Testis (tissue), 3 donors: Measurements from ENCODE around the gene HNRNPL. TPM values are rescaled to one million over a fixed set of nuclear protein-coding genes. Genes with fewer than 3 reads are reported as not detected.
A peak's percentile ranks its signal among the peaks of the same experiment; 100 is the strongest.

Experiments used
- DNase-seq: peaks from one replicate; pipeline ENCODE4 v3.0.0-alpha.2; 2019
- H3K27ac ChIP-seq, 2 donors: fragments of 200-600 bp; sonication (generic); one replicate each; pipeline ENCODE4 v1.5.1; 2019
- H3K27me3 ChIP-seq: fragments of 200-600 bp; sonication (generic); one replicate; pipeline ENCODE4 v1.5.1; 2019
- H3K36me3 ChIP-seq: fragments of 200-600 bp; sonication (generic); one replicate; pipeline ENCODE4 v1.5.1; 2017; ENCODE audit warnings: low read depth; ENCODE audit errors: missing control alignments
- H3K4me1 ChIP-seq: fragments of 200-600 bp; sonication (generic); one replicate; pipeline ENCODE4 v1.5.1; 2019
- H3K4me3 ChIP-seq, 2 donors: fragments of 200-600 bp; sonication (generic); one replicate each; pipeline ENCODE4 v1.5.1; 2017 to 2019
- H3K9me3 ChIP-seq: fragments of 200-600 bp; sonication (generic); one replicate; pipeline ENCODE4 v1.5.1; 2017
- POLR2A ChIP-seq: fragments of 450-650 bp; IDR thresholded peaks from one replicate; pipeline ENCODE4 v1.6.1; 2017; ENCODE audit warnings: antibody characterized with exemption, mild to moderate bottlenecking, moderate library complexity
- WGBS, 2 donors: methylation state at CpG; one replicate each; pipeline ENCODE4 v1.1.5; 2018; 5-methylcytosine and 5-hydroxymethylcytosine counted together
- intact Hi-C: fragments of 100-400 bp; cut with DNase I; formaldehyde crosslinking; loops from one replicate; pipeline ENCODE4 v1.15.1; 2023; ENCODE audit warnings: low total_unique reads
- polyA plus RNA-seq: library from polyadenylated mRNA; stranded (reverse); fragments of 350-450 nt; fragmentation: Illumina TruSeq; extraction: RNeasy Lipid Tissue Mini Kit (QIAGEN cat#74804); gene quantifications from one replicate; pipeline ENCODE4 v1.2.3, GENCODE V29; 2014; ENCODE audit warnings: low read depth, low replicate concordance; ENCODE audit not compliant: insufficient read depth
- total RNA-seq, 2 donors: library from RNA; depleted of rRNA; stranded (reverse); fragments of >200 nt; gene quantifications; one replicate each; pipeline ENCODE4 v1.2.3, GENCODE V29; 2016
- TF ChIP-seq, protein P1 (sequence below), 3 experiments: fragments of 450-650 bp in 2 of 3; fragments of 200-600 bp in 1 of 3; sonication (generic) in 1 of 3; IDR thresholded peaks; one replicate each; pipeline ENCODE4 v1.5.1; 2016 to 2019; ENCODE audit warnings: antibody characterized with exemption in 3 of 3, mild to moderate bottlenecking in 2 of 3, moderate library complexity in 1 of 3

Gene HNRNPL
- total and polyA plus RNA-seq, 3 donors from 2014 or later = 216 to 307 (median 249) TPM

DNA sequence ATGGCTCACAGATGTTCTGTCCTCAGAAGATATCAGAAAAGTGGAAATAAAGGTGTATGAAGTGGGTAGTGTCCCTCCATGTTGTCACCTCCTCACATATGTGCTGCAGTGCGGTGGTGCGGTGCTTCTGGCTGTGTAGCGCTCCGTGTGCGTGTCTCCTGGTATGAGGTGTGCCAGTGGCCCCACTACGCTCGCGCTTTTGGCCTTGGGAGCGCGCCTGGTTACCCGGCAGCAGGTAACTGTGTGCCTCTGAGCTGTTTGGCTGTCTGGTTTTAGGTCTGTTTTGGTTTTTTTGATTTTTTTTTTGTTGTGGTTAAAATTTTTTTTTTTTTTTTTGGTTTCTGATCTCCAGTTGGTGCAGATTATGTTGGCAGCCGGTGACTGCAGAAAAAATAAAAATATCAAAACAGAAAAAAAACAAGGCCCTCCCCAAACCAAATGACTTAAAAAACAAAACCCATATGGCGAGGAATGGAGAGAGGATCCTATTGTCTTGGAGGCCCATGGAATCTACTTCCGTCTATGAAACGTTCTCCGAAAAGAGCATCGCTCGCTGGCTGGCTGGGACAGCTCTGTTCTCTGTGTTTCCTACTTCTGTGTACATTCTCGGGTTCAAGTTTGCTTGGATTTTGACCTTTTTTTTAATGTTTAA is 7.9 kb downstream of the HNRNPL start:
- TF ChIP-seq, protein P1, sequence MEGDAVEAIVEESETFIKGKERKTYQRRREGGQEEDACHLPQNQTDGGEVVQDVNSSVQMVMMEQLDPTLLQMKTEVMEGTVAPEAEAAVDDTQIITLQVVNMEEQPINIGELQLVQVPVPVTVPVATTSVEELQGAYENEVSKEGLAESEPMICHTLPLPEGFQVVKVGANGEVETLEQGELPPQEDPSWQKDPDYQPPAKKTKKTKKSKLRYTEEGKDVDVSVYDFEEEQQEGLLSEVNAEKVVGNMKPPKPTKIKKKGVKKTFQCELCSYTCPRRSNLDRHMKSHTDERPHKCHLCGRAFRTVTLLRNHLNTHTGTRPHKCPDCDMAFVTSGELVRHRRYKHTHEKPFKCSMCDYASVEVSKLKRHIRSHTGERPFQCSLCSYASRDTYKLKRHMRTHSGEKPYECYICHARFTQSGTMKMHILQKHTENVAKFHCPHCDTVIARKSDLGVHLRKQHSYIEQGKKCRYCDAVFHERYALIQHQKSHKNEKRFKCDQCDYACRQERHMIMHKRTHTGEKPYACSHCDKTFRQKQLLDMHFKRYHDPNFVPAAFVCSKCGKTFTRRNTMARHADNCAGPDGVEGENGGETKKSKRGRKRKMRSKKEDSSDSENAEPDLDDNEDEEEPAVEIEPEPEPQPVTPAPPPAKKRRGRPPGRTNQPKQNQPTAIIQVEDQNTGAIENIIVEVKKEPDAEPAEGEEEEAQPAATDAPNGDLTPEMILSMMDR (IDR thresholded peaks at IDR 0.05) = no peak
- TF ChIP-seq POLR2A = no peak
- WGBS, 2 donors = 91 to 92% methylated on average over 19 of the region's 19 CpGs
- H3K9me3 ChIP-seq = no peaks in the 10 kb centered on the region
- no peaks in the 10 kb centered on the region for H3K27me3 ChIP-seq
- no peak for DNase-seq
- intact Hi-C loops = no loop called here
- peaks cover 7% of the 10 kb centered on the region for H3K36me3 ChIP-seq
- peaks cover 4% of the 10 kb centered on the region for H3K4me1 ChIP-seq
- no peak overlapping the region for H3K27ac ChIP-seq
- no peak overlapping the region for H3K4me3 ChIP-seq

DNA sequence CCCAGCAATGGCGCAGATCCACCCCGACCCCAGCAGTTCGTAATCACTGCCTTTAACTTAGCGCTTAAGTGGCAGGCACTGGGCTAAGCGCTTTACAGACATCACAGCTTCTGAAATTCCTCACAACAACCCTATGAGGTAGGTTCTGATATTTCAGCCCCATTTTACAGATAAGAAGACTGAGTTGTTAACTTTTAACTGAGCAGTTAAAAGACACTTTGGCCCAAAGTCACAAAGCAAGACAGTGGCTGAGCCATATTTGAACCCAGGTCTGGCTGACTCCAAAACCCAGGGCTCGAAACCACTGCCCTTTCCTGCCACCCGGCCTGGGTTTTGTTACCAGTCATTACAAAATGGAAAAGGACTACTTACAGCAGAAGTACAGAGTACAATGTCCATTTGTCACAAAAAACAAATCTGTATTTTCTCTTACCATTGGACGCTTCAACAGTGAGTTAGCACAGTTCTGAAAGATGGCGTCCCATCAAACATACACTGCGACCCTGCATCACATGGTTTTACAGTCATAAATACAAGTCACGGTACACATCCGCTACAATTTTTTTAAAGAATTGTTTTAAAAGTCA is 8.5 kb downstream of the HNRNPL start:
- Histone ChIP-seq H3K36me3 (peaks cover 7% of the 10 kb centered on the region), H3K27ac (no peak overlapping the region), H3K27me3 (no peaks in the 10 kb centered on the region), H3K4me3 (no peak overlapping the region), H3K4me1 (peaks cover 3% of the 10 kb centered on the region), H3K9me3 (no peaks in the 10 kb centered on the region)
- 88 to 93% methylated on average over 12 of the region's 12 CpGs for WGBS, 2 donors
- TF ChIP-seq, protein P1 (IDR thresholded peaks at IDR 0.05) = no peak
- TF ChIP-seq POLR2A = no peak
- intact Hi-C loops = no loop called here
- no peak for DNase-seq

DNA sequence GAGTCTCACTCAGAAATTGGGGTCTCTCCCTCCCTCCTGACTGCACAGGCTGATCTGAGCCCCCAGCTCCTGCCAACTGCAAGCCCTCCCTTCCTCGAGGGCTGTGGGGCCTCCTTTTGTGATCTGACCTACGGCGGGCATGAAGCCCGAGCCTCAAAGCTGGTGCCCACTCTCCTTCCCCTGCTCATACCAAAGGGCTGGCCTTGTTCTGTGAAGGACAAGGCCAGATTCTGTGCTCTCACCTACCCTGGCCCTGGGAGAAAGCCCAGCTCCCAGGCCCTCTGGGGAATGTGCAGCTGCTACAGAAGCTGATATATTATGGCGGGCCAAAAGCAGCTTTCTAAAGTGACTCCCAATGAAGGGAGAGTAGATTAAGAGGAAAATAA is 9.2 kb downstream of the HNRNPL start:
- WGBS, 2 donors = 58 to 76% methylated on average over 5 of the region's 5 CpGs
- no peak for DNase-seq
- Histone ChIP-seq H3K36me3 (peaks cover 6% of the 10 kb centered on the region), H3K27me3 (no peaks in the 10 kb centered on the region), H3K4me1 (peaks cover 3% of the 10 kb centered on the region), H3K4me3 (no peak overlapping the region), H3K27ac (no peak overlapping the region), H3K9me3 (no peaks in the 10 kb centered on the region)
- intact Hi-C loops = no loop called here
- TF ChIP-seq, protein P1 (IDR thresholded peaks at IDR 0.05) = no peak
- TF ChIP-seq POLR2A = no peak

DNA sequence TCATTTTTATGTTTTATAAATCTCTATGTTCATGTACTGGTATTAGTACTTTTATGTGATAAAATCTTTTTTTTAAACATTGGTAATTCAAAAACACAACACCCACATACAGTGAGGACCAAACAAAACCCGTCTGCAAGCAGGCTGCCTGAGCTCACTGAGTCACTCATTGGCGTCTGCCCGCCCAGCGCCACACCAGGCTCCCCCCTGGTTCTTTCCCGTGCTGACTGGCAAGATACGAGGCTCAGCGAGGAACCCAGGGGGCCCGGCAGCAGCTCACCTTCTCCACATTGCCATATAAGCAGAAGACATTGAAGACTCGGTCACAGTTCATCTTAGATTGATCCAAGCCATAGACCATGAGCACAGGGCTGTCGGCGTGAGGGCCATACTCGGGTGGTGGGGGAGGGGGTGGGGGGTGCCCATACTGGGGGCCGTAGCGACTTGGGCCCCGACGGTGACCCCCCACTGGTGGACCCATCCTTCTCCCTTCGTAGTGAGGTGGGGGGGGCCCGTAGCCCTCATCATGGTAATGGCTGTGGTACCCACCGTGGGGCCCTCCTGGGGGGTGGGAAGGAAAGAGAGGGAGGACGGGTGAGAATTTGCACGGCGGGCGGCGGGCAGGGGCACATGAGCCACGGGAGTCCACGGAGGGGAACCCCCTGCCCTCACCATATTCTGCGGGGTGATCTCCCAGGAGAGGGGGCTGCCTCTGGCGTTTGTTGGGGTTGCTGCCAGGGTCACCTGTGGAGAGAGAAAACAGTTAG is 9.8 kb downstream of the HNRNPL start:
- peaks cover 3% of the 10 kb centered on the region for H3K4me1 ChIP-seq
- WGBS, 2 donors = 80 to 83% methylated on average over 20 to 28 of the region's 28 CpGs

More for the DNA sequence above, 9.8 kb downstream of the HNRNPL start:
- Histone ChIP-seq H3K36me3 (peaks cover 3% of the 10 kb centered on the region), H3K27me3 (no peaks in the 10 kb centered on the region), H3K27ac (peak overlapping the region in 1 of 2 donors; percentile 14), H3K4me3 (no peak overlapping the region), H3K9me3 (no peaks in the 10 kb centered on the region)
- no peak for DNase-seq
- intact Hi-C loops = no loop called here
- TF ChIP-seq POLR2A = no peak
- TF ChIP-seq, protein P1 (IDR thresholded peaks at IDR 0.05) = no peak
